HFF-Myc (cell line): ENCODE measurements around the gene FCHSD2.

Experiments
- DNase-seq: peaks from one replicate; pipeline ENCODE4 v3.0.0-alpha.2; 2011; ENCODE audit warnings: low read depth; ENCODE audit errors: extremely low read depth
- H3K4me3 ChIP-seq: replicated peaks from 2 replicates; pipeline ENCODE4 v1.5.1; 2011; ENCODE audit warnings: low read depth, mild to moderate bottlenecking, control low read depth, low read length
- CTCF ChIP-seq: IDR thresholded peaks from 2 replicates; pipeline ENCODE4 v1.5.1; 2012; ENCODE audit warnings: mild to moderate bottlenecking, low read depth, low read length, control low read depth; ENCODE audit errors: missing control alignments

The FCHSD2 gene

GRCh38 chr11:72937439-72937838, 204.7 kb downstream of the FCHSD2 start:
- no peak overlapping the region for H3K4me3 ChIP-seq
- no peak for DNase-seq
- TF ChIP-seq CTCF, result no peak

- TF ChIP-seq CTCF, result no peak
- no peak for DNase-seq
- no peak overlapping the region for H3K4me3 ChIP-seq
Measured at GRCh38 chr11:72935700-72936099, 206.4 kb downstream of the FCHSD2 start.

GRCh38 chr11:72932132-72932570, 210.0 kb downstream of the FCHSD2 start:
- H3K4me3 ChIP-seq, result no peak overlapping the region
- TF ChIP-seq CTCF, result no peak
- no peak for DNase-seq

- H3K4me3 ChIP-seq, result no peak overlapping the region
- no peak for DNase-seq
Measured at GRCh38 chr11:72930008-72930407, 212.1 kb downstream of the FCHSD2 start.

GRCh38 chr11:72929256-72929655, 212.9 kb downstream of the FCHSD2 start:
- no peak for TF ChIP-seq CTCF
- H3K4me3 ChIP-seq, result no peak overlapping the region
- DNase-seq, result no peak

More at GRCh38 chr11:72930008-72930407, 212.1 kb downstream of the FCHSD2 start:
- no peak for TF ChIP-seq CTCF

GRCh38 chr11:72927380-72927779, 214.7 kb downstream of the FCHSD2 start:
- H3K4me3 ChIP-seq, result no peak overlapping the region
- no peak for TF ChIP-seq CTCF
- no peak for DNase-seq

- H3K4me3 ChIP-seq, result no peak overlapping the region
- DNase-seq, result no peak
- no peak for TF ChIP-seq CTCF
Measured at GRCh38 chr11:72926076-72926475, 216.0 kb downstream of the FCHSD2 start.
